Measurements from ENCODE around the gene NUFIP2.

Gene NUFIP2

GRCh38 chr17:29256735-29257466, 37.0 kb downstream of the NUFIP2 start:
- no peak for DNase-seq (ENCODE audit: low read depth)
- in situ Hi-C loops (cut with HindIII; ENCODE audit: low sequenced_read_pairs), result no loop called here
- TF ChIP-seq, protein P1, sequence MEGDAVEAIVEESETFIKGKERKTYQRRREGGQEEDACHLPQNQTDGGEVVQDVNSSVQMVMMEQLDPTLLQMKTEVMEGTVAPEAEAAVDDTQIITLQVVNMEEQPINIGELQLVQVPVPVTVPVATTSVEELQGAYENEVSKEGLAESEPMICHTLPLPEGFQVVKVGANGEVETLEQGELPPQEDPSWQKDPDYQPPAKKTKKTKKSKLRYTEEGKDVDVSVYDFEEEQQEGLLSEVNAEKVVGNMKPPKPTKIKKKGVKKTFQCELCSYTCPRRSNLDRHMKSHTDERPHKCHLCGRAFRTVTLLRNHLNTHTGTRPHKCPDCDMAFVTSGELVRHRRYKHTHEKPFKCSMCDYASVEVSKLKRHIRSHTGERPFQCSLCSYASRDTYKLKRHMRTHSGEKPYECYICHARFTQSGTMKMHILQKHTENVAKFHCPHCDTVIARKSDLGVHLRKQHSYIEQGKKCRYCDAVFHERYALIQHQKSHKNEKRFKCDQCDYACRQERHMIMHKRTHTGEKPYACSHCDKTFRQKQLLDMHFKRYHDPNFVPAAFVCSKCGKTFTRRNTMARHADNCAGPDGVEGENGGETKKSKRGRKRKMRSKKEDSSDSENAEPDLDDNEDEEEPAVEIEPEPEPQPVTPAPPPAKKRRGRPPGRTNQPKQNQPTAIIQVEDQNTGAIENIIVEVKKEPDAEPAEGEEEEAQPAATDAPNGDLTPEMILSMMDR (IDR thresholded peaks at IDR 0.05; ENCODE audit: low read depth, low read length, missing control alignments), result no peak
- H3K4me3 ChIP-seq (ENCODE audit: low read depth, low read length), result no peak overlapping the region

DNA sequence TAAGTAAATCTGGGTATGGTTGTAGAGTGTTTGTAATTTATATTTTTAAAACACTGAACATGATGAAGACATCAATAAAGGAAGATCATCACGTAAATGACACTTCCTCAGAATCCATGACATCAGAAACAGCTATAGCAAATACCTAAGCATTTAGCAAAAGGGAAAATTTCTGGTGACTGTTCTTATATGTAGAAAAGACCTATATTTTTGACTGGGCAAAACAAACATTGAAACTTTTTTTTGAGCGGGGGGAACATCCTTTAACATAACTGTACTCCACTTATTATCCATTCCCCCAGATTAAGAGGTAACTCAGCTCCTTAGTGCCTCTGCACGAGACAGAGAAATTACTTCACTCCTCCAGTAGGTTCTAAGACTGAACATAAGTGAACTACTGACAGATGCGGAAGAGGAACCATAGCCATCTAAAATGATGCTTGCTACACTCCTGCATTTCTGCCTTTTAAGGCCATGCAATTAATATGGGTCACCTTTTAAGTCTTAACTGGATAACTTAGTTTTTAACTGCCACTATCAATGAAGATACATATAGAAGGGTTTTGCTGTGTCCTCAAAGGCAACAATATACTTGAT, 37.9 kb downstream of the NUFIP2 start:
- no peak overlapping the region for H3K4me3 ChIP-seq (ENCODE audit: low read depth, low read length)
- in situ Hi-C loops (cut with HindIII; ENCODE audit: low sequenced_read_pairs), result no loop called here
- no peak for DNase-seq (ENCODE audit: low read depth)
- TF ChIP-seq, protein P1 (IDR thresholded peaks at IDR 0.05; ENCODE audit: low read depth, low read length, missing control alignments), result no peak

DNA sequence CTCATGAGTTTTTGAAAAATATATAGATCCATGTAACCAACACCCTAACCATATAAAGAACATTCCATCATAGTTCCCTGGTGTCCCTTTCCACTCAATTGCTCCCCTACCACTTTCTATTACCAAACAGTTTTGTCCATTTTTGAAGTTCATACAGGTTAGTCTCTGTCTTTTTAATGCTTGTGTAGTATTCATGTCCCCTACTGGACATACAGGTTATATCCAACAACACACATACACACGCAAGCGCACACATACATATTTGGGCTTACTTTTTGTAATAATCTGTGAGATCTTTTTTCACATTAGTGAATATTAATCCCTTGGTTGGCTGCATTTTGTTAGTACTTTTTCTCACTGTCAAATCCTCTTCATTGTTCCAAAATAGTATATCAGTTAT, 40.9 kb downstream of the NUFIP2 start:
- TF ChIP-seq, protein P1 (IDR thresholded peaks at IDR 0.05; ENCODE audit: low read depth, low read length, missing control alignments), result no peak
- in situ Hi-C loops (cut with HindIII; ENCODE audit: low sequenced_read_pairs), result no loop called here
- DNase-seq (ENCODE audit: low read depth), result no peak
- no peak overlapping the region for H3K4me3 ChIP-seq (ENCODE audit: low read depth, low read length)

- in situ Hi-C loops (cut with HindIII; ENCODE audit: low sequenced_read_pairs), result no loop called here
- DNase-seq (ENCODE audit: low read depth), result no peak
- TF ChIP-seq, protein P1 (IDR thresholded peaks at IDR 0.05; ENCODE audit: low read depth, low read length, missing control alignments), result peak; percentile 48
- no peak overlapping the region for H3K4me3 ChIP-seq (ENCODE audit: low read depth, low read length)
Observed at GRCh38 chr17:29252101-29252791, 41.7 kb downstream of the NUFIP2 start.

DNA sequence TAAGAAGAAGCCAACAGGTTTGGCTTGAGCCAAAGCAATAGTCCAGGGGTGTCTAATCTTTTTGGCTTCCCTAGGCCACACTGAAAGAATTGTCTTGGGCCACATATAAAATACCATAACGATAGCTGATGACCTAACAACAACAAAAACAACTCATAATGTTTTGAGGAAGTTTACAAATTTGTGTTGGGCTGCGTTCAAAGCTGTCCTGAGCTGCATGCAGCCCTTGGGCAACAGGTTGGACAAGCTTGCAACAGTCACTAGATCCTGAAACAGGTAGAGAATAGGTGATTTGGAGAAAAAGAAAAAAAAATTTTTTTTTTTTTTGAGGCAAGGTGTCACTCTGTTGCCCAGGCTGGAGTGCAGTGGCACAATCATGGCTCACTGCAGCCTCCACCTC, 42.8 kb downstream of the NUFIP2 start:
- in situ Hi-C loops (cut with HindIII; ENCODE audit: low sequenced_read_pairs), result no loop called here
- no peak overlapping the region for H3K4me3 ChIP-seq (ENCODE audit: low read depth, low read length)
- DNase-seq (ENCODE audit: low read depth), result no peak
- TF ChIP-seq, protein P1 (IDR thresholded peaks at IDR 0.05; ENCODE audit: low read depth, low read length, missing control alignments), result no peak

GRCh38 chr17:29250666-29251065, 43.3 kb downstream of the NUFIP2 start:
- in situ Hi-C loops (cut with HindIII; ENCODE audit: low sequenced_read_pairs), result no loop called here
- H3K4me3 ChIP-seq (ENCODE audit: low read depth, low read length), result no peak overlapping the region
- DNase-seq (ENCODE audit: low read depth), result no peak
- TF ChIP-seq, protein P1 (IDR thresholded peaks at IDR 0.05; ENCODE audit: low read depth, low read length, missing control alignments), result no peak
